ES-I3 (cell line): Measurements from ENCODE around the gene KCNT2.

Experiments
- H3K36me3 ChIP-seq: 2 replicates; pipeline ENCODE4 v1.6.1; 2013; ENCODE audit warnings: mild to moderate bottlenecking, low read length, control low read depth, moderate library complexity; ENCODE audit not compliant: insufficient read depth
- H3K4me1 ChIP-seq: 2 replicates; pipeline ENCODE4 v1.6.1; 2013; ENCODE audit warnings: mild to moderate bottlenecking, control low read depth, low read length; ENCODE audit not compliant: insufficient read depth
- H3K9ac ChIP-seq: 2 replicates; pipeline ENCODE4 v1.6.1; 2013; ENCODE audit warnings: low read depth, mild to moderate bottlenecking, low read length, moderate library complexity
- H3K9me3 ChIP-seq: 2 replicates; pipeline ENCODE4 v1.6.1; 2013; ENCODE audit warnings: mild to moderate bottlenecking, low read length, moderate library complexity; ENCODE audit not compliant: control insufficient read depth, insufficient read depth

The KCNT2 gene

GRCh38 chr1:196366817-196367495 is 241.3 kb downstream of the KCNT2 start:
- Histone ChIP-seq H3K9me3 (no peaks in the 10 kb centered on the region), H3K9ac (no peak overlapping the region), H3K4me1 (peaks cover 12% of the 10 kb centered on the region; the same call in 1 of the 2 replicates), H3K36me3 (no peaks in the 10 kb centered on the region)

- no peaks in the 10 kb centered on the region for H3K36me3 ChIP-seq
- H3K9ac ChIP-seq = no peak overlapping the region
- H3K4me1 ChIP-seq = peaks cover 5% of the 10 kb centered on the region; the same call in 1 of the 2 replicates
Observed at GRCh38 chr1:196361112-196361714, 247.0 kb downstream of the KCNT2 start.

GRCh38 chr1:196357913-196358312 is 250.3 kb downstream of the KCNT2 start:
- H3K9ac ChIP-seq = no peak overlapping the region
- H3K36me3 ChIP-seq = no peaks in the 10 kb centered on the region
- H3K9me3 ChIP-seq = no peaks in the 10 kb centered on the region
- H3K4me1 ChIP-seq = no peaks in the 10 kb centered on the region

More at GRCh38 chr1:196361112-196361714, 247.0 kb downstream of the KCNT2 start:
- no peaks in the 10 kb centered on the region for H3K9me3 ChIP-seq

GRCh38 chr1:196355206-196355786 is 252.9 kb downstream of the KCNT2 start:
- Histone ChIP-seq H3K9me3 (no peaks in the 10 kb centered on the region), H3K9ac (no peak overlapping the region), H3K4me1 (no peaks in the 10 kb centered on the region), H3K36me3 (no peaks in the 10 kb centered on the region)

- H3K36me3 ChIP-seq = no peaks in the 10 kb centered on the region
- H3K9ac ChIP-seq = no peak overlapping the region
- H3K9me3 ChIP-seq = no peaks in the 10 kb centered on the region
- peaks cover 15% of the 10 kb centered on the region; the same call in 1 of the 2 replicates for H3K4me1 ChIP-seq
Observed at GRCh38 chr1:196344453-196344852, 263.8 kb downstream of the KCNT2 start.

GRCh38 chr1:196324345-196324744 is 283.9 kb downstream of the KCNT2 start:
- Histone ChIP-seq H3K9me3 (no peaks in the 10 kb centered on the region), H3K4me1 (no peaks in the 10 kb centered on the region; the same call in 1 of the 2 replicates), H3K9ac (no peak overlapping the region), H3K36me3 (no peaks in the 10 kb centered on the region)

GRCh38 chr1:196323869-196324268 is 284.4 kb downstream of the KCNT2 start:
- H3K4me1 ChIP-seq = no peaks in the 10 kb centered on the region; the same call in 1 of the 2 replicates
- H3K9ac ChIP-seq = no peak overlapping the region
- H3K36me3 ChIP-seq = no peaks in the 10 kb centered on the region
- H3K9me3 ChIP-seq = no peaks in the 10 kb centered on the region

- Histone ChIP-seq H3K4me1 (no peaks in the 10 kb centered on the region; the same call in 1 of the 2 replicates), H3K9ac (no peak overlapping the region), H3K9me3 (no peaks in the 10 kb centered on the region), H3K36me3 (no peaks in the 10 kb centered on the region)
Observed at GRCh38 chr1:196319301-196319700, 288.9 kb downstream of the KCNT2 start.

GRCh38 chr1:196317535-196318522 is 290.4 kb downstream of the KCNT2 start:
- no peaks in the 10 kb centered on the region for H3K36me3 ChIP-seq
- peaks cover 3% of the 10 kb centered on the region for H3K4me1 ChIP-seq
- H3K9ac ChIP-seq = no peak overlapping the region
- H3K9me3 ChIP-seq = no peaks in the 10 kb centered on the region

- H3K9me3 ChIP-seq = no peaks in the 10 kb centered on the region
- no peaks in the 10 kb centered on the region for H3K36me3 ChIP-seq
- H3K9ac ChIP-seq = no peak overlapping the region
- peaks cover 9% of the 10 kb centered on the region for H3K4me1 ChIP-seq
Observed at GRCh38 chr1:196312739-196313138, 295.5 kb downstream of the KCNT2 start.

- peaks cover 22% of the 10 kb centered on the region for H3K4me1 ChIP-seq
- no peaks in the 10 kb centered on the region for H3K36me3 ChIP-seq
- no peaks in the 10 kb centered on the region for H3K9me3 ChIP-seq
- no peak overlapping the region for H3K9ac ChIP-seq
Observed at GRCh38 chr1:196309386-196309785, 298.9 kb downstream of the KCNT2 start.

- peaks cover 33% of the 10 kb centered on the region for H3K4me1 ChIP-seq
Observed at GRCh38 chr1:196308176-196308575, 300.1 kb downstream of the KCNT2 start.

GRCh38 chr1:196306421-196306820 is 301.8 kb downstream of the KCNT2 start:
- Histone ChIP-seq H3K36me3 (no peaks in the 10 kb centered on the region), H3K4me1 (peaks cover 25% of the 10 kb centered on the region; the same call in 1 of the 2 replicates), H3K9ac (no peak overlapping the region), H3K9me3 (no peaks in the 10 kb centered on the region)

More at GRCh38 chr1:196308176-196308575, 300.1 kb downstream of the KCNT2 start:
- no peaks in the 10 kb centered on the region for H3K36me3 ChIP-seq
- H3K9ac ChIP-seq = no peak overlapping the region
- H3K9me3 ChIP-seq = no peaks in the 10 kb centered on the region

- H3K36me3 ChIP-seq = no peaks in the 10 kb centered on the region
- H3K9ac ChIP-seq = no peak overlapping the region
- H3K9me3 ChIP-seq = no peaks in the 10 kb centered on the region
- H3K4me1 ChIP-seq = peaks cover 25% of the 10 kb centered on the region; the same call in 1 of the 2 replicates
Observed at GRCh38 chr1:196305216-196305615, 303.0 kb downstream of the KCNT2 start.
